K562 (cell line): Measurements from ENCODE around the gene KRTAP1-1. TPM values are rescaled to one million over a fixed set of nuclear protein-coding genes. Genes with fewer than 3 reads are reported as not detected.

Experiments
- ATAC-seq: fragments of 200-7000 bp; cut with Tn5 transposase; 3 replicates; pipeline ENCODE4 v1.9.1; 2020; ENCODE audit warnings: moderate library complexity
- BruUV-seq: library from RNA; stranded (reverse); fragments of 400-500 nt; replicated peaks from 2 replicates; lab custom pipeline; 2021; lab: Mats Ljungman, UMichigan
- CTCF ChIA-PET: fragments of 300-600 bp; formaldehyde crosslinking; extraction: SDS; loops from one replicate; lab custom pipeline; 2021; ENCODE audit warnings: low intra/inter-chr PET ratio; lab: Yijun Ruan, JAX
- POLR2A ChIA-PET: fragments of 300-600, 350-650 bp; sonication (Branson Sonifier 250); formaldehyde crosslinking; extraction: SDS; loops from one replicate; lab custom pipeline; 2021; ENCODE audit warnings: antibody characterized with exemption, inconsistent platforms; lab: Yijun Ruan, JAX
- DNase-seq, 4 experiments: peaks; one replicate each; pipeline versions ENCODE4 v3.0.0 to v3.0.0-alpha.2; 2011 to 2018; ENCODE audit warnings: low spot score in 3 of 4, mixed read lengths in 3 of 4; ENCODE audit errors: extremely low read depth in 1 of 4
- FAIRE-seq: peaks from 2 replicates; lab custom pipeline; 2011; peaks lifted over from hg19 to GRCh38; lab: Jason Lieb, UNC
- H2AFZ ChIP-seq: 2 replicates; pipeline ENCODE4 v1.6.0; 2011; ENCODE audit warnings: low read depth, low read length, control low read depth, inconsistent platforms
- H3K27ac ChIP-seq: fragments of 200-600 bp; 3 replicates; pipeline ENCODE4 v1.8.0; 2011; ENCODE audit warnings: low read depth, mild to moderate bottlenecking, control low read depth, inconsistent platforms, low read length, moderate library complexity, mixed read lengths; ENCODE audit errors: extremely low read depth
- H3K27me3 ChIP-seq, 2 experiments: fragments of 300-600 bp in 1 of 2; 2 replicates in 1 of 2; 3 replicates in 1 of 2; pipeline versions ENCODE4 v1.6.0 to v1.8.0; 2011; ENCODE audit warnings: inconsistent platforms in 2 of 2, low read length in 2 of 2, mild to moderate bottlenecking in 1 of 2, mixed read lengths in 1 of 2, moderate library complexity in 1 of 2; ENCODE audit not compliant: control insufficient read depth in 2 of 2, insufficient read depth in 2 of 2
- H3K36me3 ChIP-seq: fragments of 300-600 bp; 3 replicates; pipeline ENCODE4 v1.8.0; 2011; ENCODE audit warnings: mild to moderate bottlenecking, low read length, inconsistent platforms; ENCODE audit not compliant: control insufficient read depth, insufficient read depth
- H3K4me1 ChIP-seq, 2 experiments: fragments of 200-600 bp in 1 of 2; replicated peaks in 1 of 2; 2 replicates in 1 of 2; 3 replicates in 1 of 2; pipeline versions ENCODE4 v1.5.1 to v1.8.0; 2011; ENCODE audit warnings: inconsistent platforms in 2 of 2, low read length in 2 of 2, mild to moderate bottlenecking in 1 of 2, mixed read lengths in 1 of 2, moderate library complexity in 1 of 2; ENCODE audit not compliant: control insufficient read depth in 2 of 2, insufficient read depth in 2 of 2
- H3K4me2 ChIP-seq: 2 replicates; pipeline ENCODE4 v1.6.1; 2011; ENCODE audit warnings: low read length, control low read depth, inconsistent platforms, mixed read lengths; ENCODE audit not compliant: insufficient read depth
- H3K4me3 ChIP-seq: fragments of 200-600 bp; sonication (generic), shearing (Covaris generic); 2 replicates; pipeline ENCODE4 v1.5.1; 2016; ENCODE audit warnings: control low read depth, inconsistent platforms
- H3K79me2 ChIP-seq: fragments of 200-600 bp; 3 replicates; pipeline ENCODE4 v1.8.0; 2011; ENCODE audit warnings: low read length, inconsistent platforms; ENCODE audit not compliant: control insufficient read depth, insufficient read depth
- H3K9ac ChIP-seq, 2 experiments: 2 replicates each; pipeline versions ENCODE4 v1.6.0 to v1.6.1; 2011; ENCODE audit warnings: low read depth in 2 of 2, low read length in 2 of 2, control low read depth in 1 of 2, inconsistent platforms in 1 of 2, mild to moderate bottlenecking in 1 of 2, mixed read lengths in 1 of 2; ENCODE audit not compliant: insufficient read depth in 1 of 2
- H3K9me1 ChIP-seq: one replicate; pipeline ENCODE4 v1.6.0; 2011; ENCODE audit warnings: inconsistent platforms, mild to moderate bottlenecking, low read length, moderate library complexity; ENCODE audit not compliant: control insufficient read depth, insufficient read depth
- H3K9me3 ChIP-seq: replicated peaks from 2 replicates; pipeline ENCODE4 v1.5.1; 2011; ENCODE audit warnings: low read depth, low read length, inconsistent platforms; ENCODE audit not compliant: control insufficient read depth, insufficient read depth
- H4K20me1 ChIP-seq: replicated peaks from 2 replicates; pipeline ENCODE4 v1.6.1; 2011; ENCODE audit warnings: low read length, inconsistent platforms, mixed read lengths; ENCODE audit not compliant: control insufficient read depth, insufficient read depth
- ARID4B ChIP-seq: sonication (generic); formaldehyde crosslinking; IDR thresholded peaks from 2 replicates; pipeline ENCODE4 v1.8.0; 2022; ENCODE audit warnings: mild to moderate bottlenecking, missing genetic modification reagents
- E2F1 ChIP-seq: sonication (generic); formaldehyde crosslinking; IDR thresholded peaks from 2 replicates; pipeline ENCODE4 v1.8.1; 2023; ENCODE audit warnings: mild to moderate bottlenecking, missing genetic modification reagents, moderate library complexity
- MYBL2 ChIP-seq, 2 experiments: fragments of 450-650 bp in 1 of 2; sonication (generic) in 1 of 2; formaldehyde crosslinking in 1 of 2; IDR thresholded peaks; 2 replicates each; pipeline versions ENCODE4 v1.6.1 to v1.8.1; 2017 to 2022; ENCODE audit warnings: borderline replicate concordance in 1 of 2, inconsistent platforms in 1 of 2, low read depth in 1 of 2, mild to moderate bottlenecking in 1 of 2, missing genetic modification reagents in 1 of 2, moderate library complexity in 1 of 2
- PATZ1 ChIP-seq: fragments of 250-450 bp; sonication (Bioruptor Pico); IDR thresholded peaks from 2 replicates; pipeline ENCODE4 v1.5.0; 2020; ENCODE audit warnings: mild to moderate bottlenecking, borderline replicate concordance
- POLR2A ChIP-seq: fragments of 450-650 bp; conservative IDR thresholded peaks from 2 replicates; pipeline ENCODE4 v1.6.1; 2016
- POLR2AphosphoS2 ChIP-seq: IDR thresholded peaks from 2 replicates; pipeline ENCODE4 v1.6.1; 2012; ENCODE audit warnings: low read length, improper control_type of control experiment
- SMARCB1 ChIP-seq: IDR thresholded peaks from 2 replicates; pipeline ENCODE4 v1.6.1; 2011; ENCODE audit warnings: improper control_type of control experiment, low read depth; ENCODE audit not compliant: insufficient read length
- SREBF2 ChIP-seq: sonication (generic); formaldehyde crosslinking; IDR thresholded peaks from 2 replicates; pipeline ENCODE4 v1.4.0; 2020; ENCODE audit warnings: mild to moderate bottlenecking, missing genetic modification reagents
- SRSF1 ChIP-seq: fragments of 200-400 bp; formaldehyde crosslinking; IDR thresholded peaks from 2 replicates; pipeline ENCODE4 v1.6.1; 2017; ENCODE audit warnings: mild to moderate bottlenecking, low read depth, low read length, moderate library complexity
- TGIF2 ChIP-seq: sonication (generic); formaldehyde crosslinking; IDR thresholded peaks from 2 replicates; pipeline ENCODE4 v1.8.1; 2022; ENCODE audit warnings: mild to moderate bottlenecking, missing genetic modification reagents, moderate library complexity
- ZNF197 ChIP-seq: fragments of 200-800 bp; sonication (Bioruptor generic); IDR thresholded peaks from 2 replicates; pipeline ENCODE4 v1.6.1; 2016; ENCODE audit warnings: low read depth, missing genetic modification characterization, missing compliant biosample characterization
- ZNF23 ChIP-seq: fragments of 250-450 bp; sonication (Bioruptor Pico); IDR thresholded peaks from 2 replicates; pipeline ENCODE4 v1.4.0; 2020; ENCODE audit warnings: mild to moderate bottlenecking
- ZNF347 ChIP-seq: fragments of 450-650 bp; formaldehyde crosslinking; IDR thresholded peaks from 2 replicates; pipeline ENCODE4 v1.4.0; 2020; ENCODE audit warnings: low read depth, mild to moderate bottlenecking, moderate library complexity
- ZNF561 ChIP-seq: fragments of 450-650 bp; formaldehyde crosslinking; conservative IDR thresholded peaks from 2 replicates; pipeline ENCODE4 v1.4.0; 2020; ENCODE audit warnings: mild to moderate bottlenecking, moderate library complexity
- in situ Hi-C: fragments of 300-500 bp; cut with MboI; formaldehyde crosslinking; loops from 4 replicates; pipeline ENCODE4 v1.15.0; 2018; ENCODE audit warnings: inconsistent platforms, mixed read lengths
- intact Hi-C: fragments of 100-400 bp; cut with micrococcal nuclease; formaldehyde crosslinking; loops from 2 replicates; pipeline ENCODE4 v1.14.2; 2022
- polyA plus RNA-seq, 8 experiments: library from polyadenylated mRNA; depleted of rRNA in 4 of 8; stranded (reverse) in 5 of 8; unstranded in 3 of 8; fragments of >200 nt; fragmentation: Nextera tagmentation in 2 of 8; fragmentation: Illumina TruSeq in 1 of 8; extraction: Ambion mirVana in 2 of 8; extraction: Trizol in 1 of 8; gene quantifications; 2 replicates each; pipeline versions ENCODE4 v1.2.1 to v1.2.3, GENCODE V29; 2011 to 2014; ENCODE audit warnings: inconsistent platforms in 1 of 8, missing spikeins in 1 of 8
- total RNA-seq, 7 experiments: library from RNA; depleted of rRNA in 6 of 7; stranded (reverse); fragments of >200 nt in 6 of 7; fragmentation: Illumina TruSeq in 2 of 7; extraction: Trizol in 2 of 7; gene quantifications; 2 replicates each; pipeline versions ENCODE4 v1.2.1 to v1.2.3, GENCODE V29; 2011 to 2021; ENCODE audit warnings: low replicate concordance in 1 of 7

Gene KRTAP1-1
- total and polyA plus RNA-seq, 9 of the 15 experiments (the other 6 are each of a cell fraction or from before 2014, with no cell fraction given) = not detected

GRCh38 chr17:41069031-41069430, 27.8 kb upstream of the KRTAP1-1 start (continued):
- TF ChIP-seq ARID4B (CRISPR knock-in tag) (no peak), ZNF347 (CRISPR knock-in tag) (no peak)

- H3K4me3 ChIP-seq = no peak overlapping the region
- intact Hi-C loops = no loop called here
- no peaks in the 10 kb centered on the region; a peak in 1 of 5 replicates for H3K27me3 ChIP-seq
- no peak overlapping the region for H3K4me2 ChIP-seq
- H3K79me2 ChIP-seq = no peaks in the 10 kb centered on the region
- ATAC-seq = no peak
- H3K9me1 ChIP-seq = no peaks in the 10 kb centered on the region
- FAIRE-seq = no peak
- H4K20me1 ChIP-seq = no peaks in the 10 kb centered on the region
- POLR2A ChIA-PET = interaction anchor here (0.6 kb wide), 1 partner anchor 38 kb away, joined by 3 read pairs; the partner anchor contains the start of gene KRTAP4-9
- no peak for DNase-seq
- H3K4me1 ChIP-seq = peaks cover 0 to 5% of the 10 kb centered on the region in 2 experiments; a peak in 2 of 5 replicates
- no peak overlapping the region for H3K9ac ChIP-seq
- no peaks in the 10 kb centered on the region for H3K9me3 ChIP-seq
- in situ Hi-C loops = no loop called here
- CTCF ChIA-PET = no interaction called here
- H3K27ac ChIP-seq = no peak overlapping the region
- no peaks in the 10 kb centered on the region for H3K36me3 ChIP-seq
- no peak overlapping the region for H2AFZ ChIP-seq
- no TSS peak for BruUV-seq
- no peak for TF ChIP-seq ZNF197 (CRISPR knock-in tag)
- no peak for TF ChIP-seq ZNF23 (CRISPR knock-in tag)
- no peak for TF ChIP-seq PATZ1 (CRISPR knock-in tag)
- no peak for TF ChIP-seq MYBL2 (IDR thresholded peaks at IDR 0.05; ENCODE audit: low read depth)
- TF ChIP-seq MYBL2 (CRISPR knock-in tag; IDR thresholded peaks at IDR 0.05; ENCODE audit: borderline replicate concordance) = no peak
- no peak for TF ChIP-seq SREBF2 (CRISPR knock-in tag)
- no peak for TF ChIP-seq SRSF1
- no peak for TF ChIP-seq POLR2A
- no peak for TF ChIP-seq E2F1 (CRISPR knock-in tag)
- TF ChIP-seq POLR2AphosphoS2 = no peak
- TF ChIP-seq TGIF2 (CRISPR knock-in tag) = no peak
- no peak for TF ChIP-seq SMARCB1
- TF ChIP-seq ZNF561 (CRISPR knock-in tag) = no peak
These were observed 26.0 kb upstream of the KRTAP1-1 start for GRCh38 chr17:41067281-41067680.
